HG02678 (cell line): ENCODE results near the gene CDC42BPB.

Experiments
- ATAC-seq: cut with Tn5 transposase; IDR thresholded peaks from one replicate; pipeline ENCODE4 v1.9.1; 2021; ENCODE audit warnings: mild to moderate bottlenecking, moderate library complexity; ENCODE audit not compliant: unreplicated experiment

The CDC42BPB gene

DNA sequence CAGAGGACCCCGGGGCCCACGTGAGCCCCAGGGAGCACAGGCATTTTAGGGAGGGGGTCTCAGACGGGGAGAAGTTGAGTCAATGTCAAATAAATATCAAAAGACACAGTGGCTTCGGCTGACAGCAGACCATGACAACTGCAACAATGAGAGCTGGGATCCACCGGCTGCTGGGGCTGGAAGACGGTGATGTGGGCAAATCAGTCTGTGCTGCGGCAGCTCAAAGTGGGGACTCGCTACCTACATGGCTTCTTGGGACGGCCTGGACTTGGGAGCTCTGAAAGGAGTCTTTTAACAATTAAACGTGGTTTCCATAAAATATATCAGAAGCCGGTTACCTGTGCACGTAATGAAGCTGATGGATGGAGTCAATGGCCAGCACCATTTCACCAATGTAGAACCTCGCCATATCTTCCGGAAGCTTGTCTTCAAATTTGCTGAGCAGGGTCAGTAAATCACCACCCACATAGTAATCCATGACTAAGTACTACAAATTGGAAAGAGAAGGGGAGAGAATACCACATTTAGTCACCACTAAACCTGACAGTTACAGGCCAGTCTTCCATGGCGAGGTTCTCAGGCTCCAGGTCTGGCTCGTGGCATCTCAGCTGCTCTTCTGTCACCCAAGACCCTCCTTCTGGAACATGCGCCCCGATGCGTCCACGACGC lies 58.0 kb downstream of the CDC42BPB start:
- ATAC-seq, result no peak

DNA sequence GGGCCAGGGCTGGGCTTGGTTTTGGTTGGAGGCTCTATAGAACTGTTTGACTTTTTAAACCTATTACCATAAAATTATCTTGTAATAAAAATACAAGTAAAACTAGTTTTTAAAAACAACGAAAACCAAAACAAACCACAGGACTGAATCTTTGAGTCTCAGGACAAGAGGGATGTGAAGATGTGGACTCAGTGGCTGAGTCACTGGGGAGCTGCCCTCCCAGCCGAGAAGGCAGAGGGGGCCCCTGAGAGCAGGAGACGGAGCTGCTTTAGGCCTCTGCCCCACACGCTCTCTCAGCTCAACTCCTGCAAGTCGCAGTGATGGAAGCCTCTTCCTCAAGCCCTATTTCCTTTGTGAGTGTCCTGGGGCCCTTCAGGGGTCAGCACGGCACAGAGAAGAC lies 59.0 kb downstream of the CDC42BPB start:
- no peak for ATAC-seq

DNA sequence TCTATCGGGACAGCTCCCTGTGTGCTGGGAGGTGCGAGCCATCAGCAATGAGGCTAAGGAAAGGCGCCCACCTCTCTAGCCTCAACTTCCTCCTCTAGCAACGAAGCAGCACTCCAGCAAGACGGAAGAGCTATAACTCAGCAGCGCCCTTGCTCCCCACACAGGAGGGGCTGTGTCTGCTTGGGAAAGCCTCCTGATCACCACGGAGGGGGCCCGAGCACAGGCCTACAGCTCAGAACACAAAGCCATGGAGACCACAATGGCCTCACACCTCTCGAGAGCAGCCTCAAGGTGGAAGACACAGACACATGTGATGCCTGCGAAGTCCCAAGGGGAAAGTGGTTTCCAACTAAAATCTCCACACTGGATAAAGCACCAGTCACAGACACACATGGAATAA lies 60.4 kb downstream of the CDC42BPB start:
- ATAC-seq, result no peak

DNA sequence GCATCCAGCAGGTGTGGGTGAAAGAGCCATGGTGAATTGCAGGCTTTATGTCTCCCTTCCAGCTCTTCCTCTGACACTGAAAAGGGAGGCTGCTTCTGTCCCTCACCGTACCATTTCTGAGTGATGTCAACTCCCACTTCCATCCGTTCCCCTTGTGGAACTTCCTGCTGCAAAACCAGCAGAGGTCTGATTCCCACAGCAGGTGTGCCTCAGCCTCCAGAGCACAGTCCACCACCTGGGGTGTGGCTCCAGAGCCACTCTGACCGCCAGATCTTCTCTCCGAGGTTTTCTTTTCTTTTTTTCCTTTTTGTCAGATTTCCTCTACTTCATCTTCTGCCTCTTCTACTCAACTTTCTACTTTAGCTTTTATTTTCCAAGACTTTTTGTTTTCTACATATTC lies 62.7 kb downstream of the CDC42BPB start:
- no peak for ATAC-seq

DNA sequence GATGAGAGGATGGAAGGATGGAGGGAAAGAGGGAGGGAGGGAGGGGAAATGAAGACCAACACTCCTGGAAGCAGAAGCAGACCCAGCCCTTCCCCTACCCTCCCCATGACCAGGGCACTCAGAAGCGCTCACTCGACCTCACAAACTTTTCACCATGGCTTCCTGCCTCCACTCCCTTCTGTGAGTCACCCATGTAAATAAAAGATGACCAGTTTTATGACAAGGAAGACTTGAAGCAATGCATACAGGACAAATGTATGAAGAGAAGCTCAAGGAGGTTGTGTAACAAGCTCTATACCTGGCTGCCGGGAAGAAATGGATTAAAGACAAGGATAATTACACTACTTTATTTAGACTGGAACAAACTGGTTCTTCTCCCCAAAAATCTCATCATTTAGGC lies 63.8 kb downstream of the CDC42BPB start:
- ATAC-seq, result no peak

DNA sequence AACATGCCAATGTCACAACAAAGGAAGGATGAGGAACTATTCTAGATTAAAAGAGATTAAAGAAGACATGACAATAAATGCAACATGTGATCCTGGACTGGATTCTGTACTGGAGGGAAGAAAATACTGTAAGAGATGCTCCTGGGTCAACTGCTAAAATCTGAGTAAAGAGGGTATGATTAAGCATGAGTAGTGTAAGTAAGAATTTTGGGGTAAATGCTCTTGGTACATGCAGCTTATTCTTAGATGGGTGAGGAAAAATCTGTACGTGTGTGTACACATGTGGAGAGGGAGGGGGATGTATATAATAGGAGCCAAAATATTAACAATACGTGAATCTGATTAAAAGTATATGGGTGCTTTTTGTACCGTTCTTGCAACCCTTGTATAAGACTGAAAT lies 66.0 kb downstream of the CDC42BPB start:
- ATAC-seq, result no peak

DNA sequence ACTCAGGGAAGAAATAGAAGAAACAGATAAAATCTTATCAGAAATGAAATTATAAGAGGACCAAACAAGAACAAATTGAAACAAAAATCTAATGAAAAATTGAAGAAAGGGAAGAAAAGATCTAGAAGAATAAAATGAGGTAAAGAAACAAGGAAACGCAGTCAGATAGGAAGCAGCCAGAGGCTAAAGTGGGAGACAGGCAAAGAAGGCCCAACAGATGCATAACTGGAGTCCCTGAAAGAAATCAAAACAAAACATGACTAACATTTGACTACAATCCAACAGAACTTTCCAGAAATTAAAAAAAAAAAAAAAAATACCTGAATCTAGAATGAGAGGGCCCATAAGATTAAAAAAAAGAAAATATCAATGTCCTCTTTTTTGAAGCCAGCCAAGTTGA lies 69.3 kb downstream of the CDC42BPB start:
- ATAC-seq, result no peak

DNA sequence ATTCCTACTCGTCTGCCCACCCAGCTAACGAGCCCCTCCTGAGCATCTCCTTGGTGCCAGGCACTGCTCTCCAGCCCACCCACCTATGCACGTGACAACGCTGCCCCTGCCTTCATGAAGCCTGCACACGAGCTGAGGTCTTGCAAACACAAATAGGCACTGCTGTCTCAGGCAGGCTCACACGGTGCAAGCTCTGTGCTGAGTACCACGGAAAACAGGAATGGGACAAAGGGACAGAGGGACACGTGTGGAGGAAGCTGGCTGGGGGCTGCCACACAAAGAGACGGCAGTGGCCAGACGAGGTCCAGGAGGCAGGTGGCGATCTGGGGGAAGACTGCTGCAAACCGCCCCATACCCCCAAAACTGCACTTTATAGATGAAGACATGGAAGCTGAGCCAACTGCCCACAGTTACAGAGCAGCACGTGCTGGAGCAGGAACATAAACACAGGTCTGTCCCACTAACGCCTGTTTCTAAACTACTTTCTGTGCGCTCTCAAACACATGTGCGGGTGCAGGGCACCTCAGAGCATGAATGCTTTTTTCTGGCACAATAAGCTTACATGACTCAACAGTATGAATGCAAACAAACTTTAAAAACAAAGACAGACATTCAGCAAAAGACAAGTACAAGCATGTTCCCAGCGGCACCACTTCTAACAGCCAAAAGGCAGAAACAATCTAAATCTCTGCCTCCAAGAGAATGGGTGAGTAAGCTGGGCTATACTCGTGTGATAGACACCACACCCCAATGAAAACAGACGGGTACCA lies 70.4 kb downstream of the CDC42BPB start:
- no peak for ATAC-seq

DNA sequence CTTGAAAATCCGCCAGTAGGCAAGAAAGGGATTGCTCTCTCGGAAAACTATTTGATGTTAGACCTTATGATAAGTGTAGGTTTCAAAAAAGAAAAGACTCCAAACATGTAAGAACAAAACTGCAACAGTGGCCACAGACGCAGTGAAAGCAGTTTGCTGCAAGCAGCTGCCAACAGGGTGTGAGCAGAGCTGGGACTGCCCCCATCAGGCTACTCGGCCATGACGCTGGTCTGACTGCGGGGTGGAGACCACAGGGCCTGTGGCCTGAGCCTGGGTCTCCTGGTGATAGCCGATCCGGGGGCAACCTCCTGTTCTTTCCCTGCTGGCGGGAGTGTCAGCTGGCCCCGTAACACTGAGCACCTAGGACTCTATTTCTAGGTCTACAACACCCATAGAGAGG lies 71.7 kb downstream of the CDC42BPB start:
- ATAC-seq, result no peak

DNA sequence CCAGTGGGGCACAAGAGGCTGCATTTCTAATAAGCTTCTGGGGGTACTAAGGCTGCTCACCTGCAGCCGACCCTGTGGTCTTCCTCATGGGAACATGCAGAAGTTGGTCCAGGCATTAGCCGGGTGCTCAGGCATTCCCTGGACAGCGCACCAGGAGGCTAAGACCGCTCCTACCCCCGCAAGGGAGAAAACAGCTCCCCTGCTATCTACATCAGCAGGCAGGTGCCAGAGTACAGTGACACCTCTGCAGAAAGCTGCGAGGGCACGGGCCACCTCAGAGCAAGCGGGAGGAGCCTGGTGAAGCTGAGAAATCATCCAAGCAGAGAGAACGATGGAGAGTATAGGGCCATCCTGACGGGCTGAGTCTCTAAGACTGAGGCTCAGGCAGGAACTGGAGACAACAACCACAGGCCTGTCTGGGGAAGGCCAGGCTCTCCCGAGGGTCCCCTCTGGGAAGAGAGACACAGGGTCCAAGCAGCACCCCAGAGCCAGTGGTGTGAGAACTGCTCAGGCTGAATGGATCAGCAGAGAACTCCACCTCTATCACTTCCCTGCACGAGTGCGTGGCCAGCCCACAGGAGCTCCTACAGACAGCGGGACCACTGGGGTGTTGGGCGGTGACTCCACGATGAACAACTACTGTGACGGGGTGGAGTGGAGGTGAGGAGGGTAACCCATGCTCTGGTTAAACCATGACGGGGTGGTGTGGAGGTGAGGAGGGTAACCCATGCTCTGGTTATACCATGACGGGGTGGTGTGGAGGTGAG lies 72.8 kb downstream of the CDC42BPB start:
- ATAC-seq, result no peak

DNA sequence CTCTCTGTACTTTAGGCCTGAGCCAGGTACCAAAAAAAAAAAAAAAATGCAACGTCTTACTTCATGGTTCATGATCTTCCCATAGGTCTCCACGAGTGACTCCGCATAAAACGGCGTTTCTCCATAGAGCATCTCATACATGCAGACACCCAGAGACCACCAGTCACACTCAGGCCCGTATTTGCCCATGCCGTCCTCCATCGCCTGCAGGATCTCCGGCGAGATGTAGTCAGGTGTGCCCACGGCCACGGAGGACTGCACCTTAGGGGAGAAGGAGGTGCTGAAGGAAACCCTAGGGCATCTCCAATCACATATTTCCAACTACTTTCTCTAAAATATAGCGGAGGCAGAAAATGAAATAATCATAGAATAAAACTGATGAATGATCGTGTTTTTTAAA lies 73.9 kb downstream of the CDC42BPB start:
- no peak for ATAC-seq

DNA sequence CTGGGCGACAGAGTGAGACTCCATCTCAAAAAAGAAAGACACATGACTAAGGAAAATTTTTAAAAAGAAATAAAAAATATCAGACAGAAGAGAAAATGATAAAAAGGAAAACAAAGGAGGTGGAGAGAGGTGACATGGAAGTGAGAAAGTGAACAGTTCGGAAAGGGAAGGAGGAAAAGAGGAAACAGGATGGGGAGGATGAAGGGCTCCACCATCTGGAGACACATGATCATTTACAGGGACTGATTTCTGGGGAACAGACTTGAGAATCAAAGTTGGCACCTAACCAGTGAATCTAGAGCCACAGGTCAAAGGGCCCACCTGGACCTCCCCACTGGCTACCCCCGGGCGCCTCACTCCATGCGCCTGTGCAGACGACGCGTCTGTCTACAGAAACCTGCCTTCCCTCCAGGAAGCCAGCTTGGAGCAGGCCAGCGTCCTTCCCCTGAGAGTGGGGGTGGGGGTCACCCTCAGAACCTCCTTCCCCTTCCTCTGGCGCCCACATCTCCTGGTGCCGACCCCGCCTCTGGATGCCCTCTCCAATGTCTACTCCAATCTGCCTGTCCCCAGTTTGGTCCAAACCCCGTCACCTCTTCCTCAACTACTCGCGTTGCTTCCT lies 74.4 kb downstream of the CDC42BPB start:
- ATAC-seq, result no peak

DNA sequence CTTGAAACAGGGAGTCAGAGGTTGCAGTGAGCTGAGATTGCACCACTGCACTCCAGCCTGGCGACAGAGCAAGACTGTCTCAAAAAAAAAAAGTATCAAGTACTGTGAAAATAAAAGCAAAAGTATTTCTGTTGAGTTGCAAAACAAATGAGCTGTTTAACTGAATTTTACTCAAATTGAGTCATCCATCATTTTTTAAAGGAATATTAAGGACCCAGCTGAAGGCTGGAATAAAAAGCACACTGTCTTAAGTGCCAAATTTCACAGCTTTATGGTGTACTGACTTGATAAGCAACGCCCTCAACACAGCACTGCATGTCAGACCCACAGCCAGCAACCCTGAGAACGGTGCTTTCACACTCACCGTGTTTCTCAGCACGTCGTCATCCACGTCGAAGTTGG lies 76.9 kb downstream of the CDC42BPB start:
- ATAC-seq, result no peak

DNA sequence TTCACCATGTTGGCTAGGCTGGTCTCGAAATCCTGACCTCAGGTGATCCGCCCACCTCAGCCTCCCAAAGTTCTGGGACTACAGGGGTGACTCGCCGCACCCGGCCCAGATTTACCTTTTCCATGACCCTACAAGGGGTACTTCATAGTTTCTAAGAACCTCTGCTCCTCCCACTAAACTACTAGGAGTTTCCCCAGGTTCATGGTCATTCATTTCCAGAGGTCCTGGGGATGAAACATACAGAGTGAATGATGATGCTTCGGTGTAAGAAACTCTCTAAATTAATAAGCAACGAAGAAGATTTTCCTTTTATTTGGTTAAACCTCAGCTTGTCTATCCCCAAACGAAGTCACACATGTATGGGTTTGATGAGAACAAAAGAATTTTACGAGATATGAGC lies 77.9 kb downstream of the CDC42BPB start:
- ATAC-seq, result no peak

DNA sequence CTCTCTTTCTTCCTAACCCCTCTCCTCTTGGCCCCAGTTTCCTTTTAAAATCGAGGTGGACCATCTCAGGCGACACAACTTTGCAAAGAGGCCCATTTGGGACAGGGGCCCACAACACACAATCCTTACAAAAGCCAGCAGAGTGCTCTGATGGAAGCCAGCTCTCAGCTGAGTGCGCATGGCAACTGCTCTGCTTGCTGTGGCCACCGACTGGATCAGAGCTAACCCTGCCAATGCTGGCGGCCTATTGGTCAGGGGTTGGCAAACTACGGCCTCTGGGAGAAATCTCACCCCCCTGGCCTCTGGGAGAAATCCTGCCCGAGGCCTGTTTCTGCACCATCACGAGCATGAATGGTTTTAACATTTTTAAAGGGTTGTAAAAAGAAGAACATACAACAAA lies 79.9 kb downstream of the CDC42BPB start:
- no peak for ATAC-seq

DNA sequence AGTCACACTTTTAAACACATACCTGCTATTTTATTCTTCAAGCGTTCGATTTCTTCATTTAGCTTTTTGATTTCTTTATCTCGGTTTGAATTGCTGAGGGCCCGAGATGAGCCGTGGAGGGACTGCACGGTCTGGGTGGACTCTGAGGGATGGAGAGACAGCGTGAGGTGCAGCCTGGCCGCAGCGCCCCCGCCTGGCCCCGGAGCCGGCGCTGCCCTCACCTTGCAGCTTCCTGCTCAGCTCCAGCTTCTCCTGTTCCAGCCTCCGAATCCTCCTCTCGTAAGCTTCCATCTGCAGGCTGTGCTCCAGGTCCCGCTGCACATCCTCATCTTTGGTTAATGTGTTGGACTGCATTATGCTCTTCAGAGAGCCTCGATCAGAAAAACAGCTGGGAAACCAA lies 81.7 kb downstream of the CDC42BPB start:
- no peak for ATAC-seq

DNA sequence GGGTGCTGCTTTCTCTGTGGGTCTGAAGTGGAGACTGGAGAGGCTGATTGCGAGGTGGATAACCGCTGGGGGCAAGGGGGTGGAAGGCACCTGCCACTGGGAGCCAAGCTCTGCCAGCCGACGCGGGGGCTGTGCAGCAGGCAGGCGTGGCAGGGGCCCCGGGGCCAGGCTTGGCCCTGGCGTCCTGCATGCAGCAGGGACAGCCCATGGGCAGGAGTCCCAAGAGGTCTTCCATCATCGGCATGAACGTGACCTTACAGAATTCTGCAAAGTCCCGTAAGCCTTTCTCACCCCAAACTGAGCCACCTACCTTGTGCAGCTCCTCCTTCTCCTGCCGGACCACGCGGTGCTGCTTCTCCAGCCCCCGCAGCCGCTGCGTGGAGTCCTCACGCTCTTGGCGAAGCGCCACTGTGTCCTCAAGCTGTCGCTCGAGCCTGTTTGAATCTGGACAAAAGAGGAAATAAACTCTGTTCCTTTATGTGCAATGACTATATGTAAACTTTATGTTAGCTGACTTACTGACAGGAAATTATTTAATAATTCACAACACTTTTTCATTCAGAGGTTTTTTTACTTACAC lies 83.6 kb downstream of the CDC42BPB start:
- no peak for ATAC-seq

DNA sequence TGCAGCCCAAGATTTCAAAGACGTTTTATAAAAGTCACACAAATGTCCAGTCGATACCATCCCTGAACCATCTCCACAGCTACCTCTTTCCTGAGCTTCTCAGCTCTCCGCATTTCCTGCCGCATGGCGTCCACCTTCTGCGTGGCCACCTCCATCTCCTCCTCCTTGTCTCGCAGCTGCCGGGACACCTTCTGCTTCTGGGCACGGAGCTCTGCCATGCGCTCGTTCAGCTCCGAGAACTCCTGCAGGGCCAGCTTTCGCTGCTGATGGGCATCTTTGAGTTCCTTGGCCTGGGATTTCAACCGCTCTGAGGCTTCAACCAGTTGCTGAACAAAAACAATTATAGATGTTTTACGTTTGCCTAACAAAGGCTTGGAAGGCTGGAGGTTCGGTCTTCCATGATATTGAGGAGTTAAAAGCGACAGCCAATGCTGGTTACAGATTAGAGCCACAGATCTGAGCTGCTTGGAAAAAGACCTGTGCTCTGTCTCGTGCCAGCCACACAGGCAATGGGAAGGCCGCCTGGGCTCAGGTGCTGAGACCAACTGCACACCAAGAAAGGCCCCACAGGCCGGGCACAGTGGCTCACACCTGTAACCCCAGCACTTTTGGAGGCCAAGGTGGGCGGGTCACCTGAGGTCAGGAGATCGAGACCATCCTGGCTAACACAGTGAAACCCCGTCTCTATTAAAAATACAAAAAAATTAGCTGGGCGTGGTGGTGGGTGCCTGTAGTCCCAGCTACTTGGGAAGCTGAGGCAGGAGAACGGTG lies 85.3 kb downstream of the CDC42BPB start:
- ATAC-seq, result no peak

DNA sequence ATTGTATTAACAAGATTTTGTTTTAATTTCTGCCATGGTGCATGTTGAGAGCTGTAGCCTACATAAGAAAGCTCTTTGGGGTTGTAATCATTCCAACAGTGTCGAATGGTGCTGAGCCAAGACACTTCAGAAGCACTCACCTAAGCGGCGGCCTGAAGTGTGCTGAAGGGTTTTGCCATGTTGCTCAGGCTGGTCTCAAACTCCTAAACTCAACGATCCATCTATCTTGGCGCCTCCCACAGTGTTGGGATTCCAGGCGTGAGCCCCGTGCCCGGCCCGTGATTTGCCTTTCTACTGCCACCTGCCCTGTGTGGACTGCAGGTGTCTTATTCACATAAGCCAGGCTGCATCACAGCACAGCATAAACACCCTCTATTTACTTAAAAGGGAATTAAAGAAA lies 86.0 kb downstream of the CDC42BPB start:
- no peak for ATAC-seq

DNA sequence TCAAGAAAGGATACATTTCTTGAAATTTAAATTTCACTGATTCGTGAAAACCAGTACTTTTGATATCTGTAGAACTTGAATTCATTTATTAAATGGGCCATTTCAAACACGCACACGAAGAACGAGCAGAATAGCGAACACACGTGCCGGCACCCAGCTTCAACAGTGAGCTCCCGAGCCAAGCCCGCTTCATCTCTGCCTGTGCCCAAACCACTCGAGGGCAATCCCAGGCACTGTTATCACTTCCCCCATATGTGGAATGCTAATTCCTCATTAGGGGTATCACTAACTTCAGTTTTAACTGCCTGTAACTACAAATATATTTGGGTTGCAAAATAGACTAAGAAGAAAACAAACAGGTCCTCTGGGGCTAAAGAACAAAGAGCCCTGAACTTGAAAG lies 86.9 kb downstream of the CDC42BPB start:
- no peak for ATAC-seq
